ENCODE measurements around the gene DCP1B. TPM values are rescaled to one million over a fixed set of nuclear protein-coding genes. Genes with fewer than 3 reads are reported as not detected.

Gene DCP1B
- total and polyA plus RNA-seq, 7 donors: 1.7 to 13.8 (median 9.9) TPM

- DNase-seq (no peak), ATAC-seq (no peak)
- Histone ChIP-seq H3K27ac (no peak overlapping the region), H3K36me3 (ENCODE audit: insufficient read depth in 1 of 2, low read depth in 1 of 2) (no peaks in the 10 kb centered on the region), H3K9me3 (no peaks in the 10 kb centered on the region), H3K4me1 (peaks cover 3% of the 10 kb centered on the region), H3K4me3 (no peak overlapping the region), H3K27me3 (ENCODE audit: insufficient read depth in 3 of 3, low read length in 2 of 3) (peaks cover 0 to 3% (median 0%) of the 10 kb centered on the region in 3 donors)
- no peak for TF ChIP-seq CTCF (IDR thresholded peaks at IDR 0.05)
- WGBS, 3 donors: 71 to 78% (median 73%) methylated on average over 3 of the region's 3 CpGs
- intact Hi-C loops (cut with DNase I): no loop called here
Measured at GRCh38 chr12:2013086-2013485, 8.8 kb upstream of the DCP1B start.

GRCh38 chr12:2011643-2012607 is 7.7 kb upstream of the DCP1B start:
- no peak for TF ChIP-seq CTCF (IDR thresholded peaks at IDR 0.05)

GRCh38 chr12:2009623-2010022 is 5.4 kb upstream of the DCP1B start:
- 22 to 50% (median 41%) methylated on average over 1 of the region's 1 CpG for WGBS, 3 donors
- Histone ChIP-seq H3K4me1 (peaks cover 3% of the 10 kb centered on the region), H3K27ac (no peak overlapping the region), H3K27me3 (ENCODE audit: insufficient read depth in 3 of 3, low read length in 2 of 3) (peaks cover 0 to 3% (median 0%) of the 10 kb centered on the region in 3 donors), H3K9me3 (no peaks in the 10 kb centered on the region), H3K4me3 (no peak overlapping the region), H3K36me3 (ENCODE audit: insufficient read depth in 1 of 2, low read depth in 1 of 2) (no peaks in the 10 kb centered on the region)
- no peak for TF ChIP-seq CTCF (IDR thresholded peaks at IDR 0.05)
- DNase-seq: no peak
- intact Hi-C loops (cut with DNase I): no loop called here
- no peak for ATAC-seq

More at GRCh38 chr12:2011643-2012607, 7.7 kb upstream of the DCP1B start:
- ATAC-seq (no peak), DNase-seq (no peak)
- intact Hi-C loops (cut with DNase I): no loop called here
- H3K27ac ChIP-seq: no peak overlapping the region
- H3K4me3 ChIP-seq: no peak overlapping the region
- peaks cover 0 to 3% (median 0%) of the 10 kb centered on the region in 3 donors for H3K27me3 ChIP-seq (ENCODE audit: insufficient read depth in 3 of 3, low read length in 2 of 3)
- H3K36me3 ChIP-seq (ENCODE audit: insufficient read depth in 1 of 2, low read depth in 1 of 2): no peaks in the 10 kb centered on the region
- H3K4me1 ChIP-seq: peaks cover 3% of the 10 kb centered on the region
- H3K9me3 ChIP-seq: no peaks in the 10 kb centered on the region
- 67 to 76% (median 72%) methylated on average over 7 of the region's 7 CpGs for WGBS, 3 donors

- DNase-seq (no peak), ATAC-seq (no peak)
- intact Hi-C loops (cut with DNase I): no loop called here
- TF ChIP-seq CTCF (IDR thresholded peaks at IDR 0.05): no peak
- Histone ChIP-seq H3K27me3 (ENCODE audit: insufficient read depth in 3 of 3, low read length in 2 of 3) (peaks cover 0 to 3% (median 0%) of the 10 kb centered on the region in 3 donors), H3K36me3 (ENCODE audit: insufficient read depth in 1 of 2, low read depth in 1 of 2) (no peaks in the 10 kb centered on the region), H3K9me3 (no peaks in the 10 kb centered on the region), H3K4me1 (no peaks in the 10 kb centered on the region), H3K27ac (no peak overlapping the region), H3K4me3 (no peak overlapping the region)
- WGBS, 3 donors: 72 to 75% (median 75%) methylated on average over 5 of the region's 5 CpGs
Measured at GRCh38 chr12:2008677-2009076, 4.4 kb upstream of the DCP1B start.
